ENCODE results near the gene HAP1. TPM values are rescaled to one million over a fixed set of nuclear protein-coding genes. Genes with fewer than 3 reads are reported as not detected.

The HAP1 gene
- total and polyA plus RNA-seq, 2 donors (not counting 1 experiment from before 2014, with no cell fraction given): 0.02 to 0.17 TPM

GRCh38 chr17:41772218-41772585, 37.8 kb upstream of the HAP1 start:
- Histone ChIP-seq H3K4me2 (ENCODE audit: extremely low read depth, insufficient read depth, low read length) (no peak overlapping the region), H3K9ac (ENCODE audit: insufficient read depth, low read length) (no peak overlapping the region), H3K36me3 (ENCODE audit: control insufficient read depth, insufficient read depth, low read length) (no peaks in the 10 kb centered on the region)

DNA sequence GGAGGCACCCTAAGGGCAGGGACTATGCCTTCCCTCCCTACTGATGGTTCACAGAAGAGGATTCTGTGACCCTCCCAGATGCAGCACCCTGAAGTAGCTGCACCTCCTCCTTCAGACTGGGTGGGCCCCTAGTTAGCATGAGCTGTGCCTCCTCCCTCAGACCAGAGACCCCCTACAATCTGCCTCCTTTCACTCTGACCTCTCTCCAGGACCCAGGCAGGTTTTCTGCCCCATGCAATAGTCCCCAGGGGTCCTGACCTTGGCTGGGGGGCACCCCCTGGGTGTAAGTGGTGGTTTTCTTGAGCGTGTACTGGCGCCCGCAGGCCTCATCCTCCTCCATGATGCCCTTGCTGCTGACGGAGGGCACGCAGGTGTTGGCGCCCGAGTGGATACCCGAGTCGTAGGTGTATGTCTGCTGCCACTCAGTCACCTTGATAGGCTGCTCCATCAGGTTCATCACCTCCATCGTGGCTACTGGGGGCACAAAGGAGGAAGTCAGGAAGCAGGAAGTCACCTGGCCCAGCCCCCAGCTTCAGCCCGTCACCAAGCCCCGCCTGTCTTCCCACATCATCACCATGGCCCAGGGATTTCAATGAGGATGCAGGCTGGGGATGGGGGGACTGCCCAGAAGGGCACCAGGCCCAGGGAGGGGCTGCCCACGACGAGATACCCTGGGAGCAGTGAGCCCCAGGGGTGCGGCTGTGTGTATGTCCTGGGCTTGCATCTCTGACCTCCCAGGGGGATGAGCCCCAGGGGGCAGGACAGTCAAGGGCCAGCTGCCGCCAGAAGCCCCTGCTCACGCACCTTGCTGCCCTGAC, 37.2 kb upstream of the HAP1 start:
- Histone ChIP-seq H3K27me3 (ENCODE audit: control insufficient read depth, insufficient read depth, low read length) (no peaks in the 10 kb centered on the region), H3K4me1 (ENCODE audit: control insufficient read depth, extremely low read depth, insufficient read depth, low read length) (peaks cover 7% of the 10 kb centered on the region), H2AFZ (ENCODE audit: low read length) (no peak overlapping the region), H3K36me3 (ENCODE audit: control insufficient read depth, insufficient read depth, low read length) (no peaks in the 10 kb centered on the region), H4K20me1 (ENCODE audit: control insufficient read depth, extremely low read depth, insufficient read depth, low read length) (no peaks in the 10 kb centered on the region), H3K4me2 (ENCODE audit: extremely low read depth, insufficient read depth, low read length) (no peak overlapping the region), H3K27ac (ENCODE audit: insufficient read depth, low read length) (no peak overlapping the region), H3K79me2 (ENCODE audit: control insufficient read depth, insufficient read depth, low read length) (no peaks in the 10 kb centered on the region), H3K9me3 (ENCODE audit: control insufficient read depth, insufficient read depth, low read depth, low read length) (no peaks in the 10 kb centered on the region), H3K9ac (ENCODE audit: insufficient read depth, low read length) (no peak overlapping the region), H3K4me3 (replicated peaks in 1 of 4; ENCODE audit: control extremely low read depth in 1 of 4, insufficient read depth in 1 of 4, low read depth in 3 of 4, low read length in 4 of 4) (no peak overlapping the region)
- no peak for DNase-seq (ENCODE audit: low read depth in 2 of 2)
- TF ChIP-seq, protein P1, sequence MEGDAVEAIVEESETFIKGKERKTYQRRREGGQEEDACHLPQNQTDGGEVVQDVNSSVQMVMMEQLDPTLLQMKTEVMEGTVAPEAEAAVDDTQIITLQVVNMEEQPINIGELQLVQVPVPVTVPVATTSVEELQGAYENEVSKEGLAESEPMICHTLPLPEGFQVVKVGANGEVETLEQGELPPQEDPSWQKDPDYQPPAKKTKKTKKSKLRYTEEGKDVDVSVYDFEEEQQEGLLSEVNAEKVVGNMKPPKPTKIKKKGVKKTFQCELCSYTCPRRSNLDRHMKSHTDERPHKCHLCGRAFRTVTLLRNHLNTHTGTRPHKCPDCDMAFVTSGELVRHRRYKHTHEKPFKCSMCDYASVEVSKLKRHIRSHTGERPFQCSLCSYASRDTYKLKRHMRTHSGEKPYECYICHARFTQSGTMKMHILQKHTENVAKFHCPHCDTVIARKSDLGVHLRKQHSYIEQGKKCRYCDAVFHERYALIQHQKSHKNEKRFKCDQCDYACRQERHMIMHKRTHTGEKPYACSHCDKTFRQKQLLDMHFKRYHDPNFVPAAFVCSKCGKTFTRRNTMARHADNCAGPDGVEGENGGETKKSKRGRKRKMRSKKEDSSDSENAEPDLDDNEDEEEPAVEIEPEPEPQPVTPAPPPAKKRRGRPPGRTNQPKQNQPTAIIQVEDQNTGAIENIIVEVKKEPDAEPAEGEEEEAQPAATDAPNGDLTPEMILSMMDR (conservative IDR thresholded peaks at IDR 0.05 in 1 of 2, IDR thresholded peaks at IDR 0.05 in 1 of 2; ENCODE audit: low read depth in 1 of 2, low read length in 2 of 2): no peak
- TF ChIP-seq EZH2 (IDR thresholded peaks at IDR 0.05; ENCODE audit: low read length, missing control alignments): no peak

More at GRCh38 chr17:41772218-41772585, 37.8 kb upstream of the HAP1 start:
- H3K4me3 ChIP-seq (replicated peaks in 1 of 4; ENCODE audit: control extremely low read depth in 1 of 4, insufficient read depth in 1 of 4, low read depth in 3 of 4, low read length in 4 of 4): no peak overlapping the region
- H3K4me1 ChIP-seq (ENCODE audit: control insufficient read depth, extremely low read depth, insufficient read depth, low read length): peaks cover 11% of the 10 kb centered on the region
- no peak for DNase-seq (ENCODE audit: low read depth in 2 of 2)
- H3K27me3 ChIP-seq (ENCODE audit: control insufficient read depth, insufficient read depth, low read length): no peaks in the 10 kb centered on the region
- H4K20me1 ChIP-seq (ENCODE audit: control insufficient read depth, extremely low read depth, insufficient read depth, low read length): no peaks in the 10 kb centered on the region
- no peaks in the 10 kb centered on the region for H3K9me3 ChIP-seq (ENCODE audit: control insufficient read depth, insufficient read depth, low read depth, low read length)
- no peak overlapping the region for H2AFZ ChIP-seq (ENCODE audit: low read length)
- TF ChIP-seq, protein P1 (conservative IDR thresholded peaks at IDR 0.05 in 1 of 2, IDR thresholded peaks at IDR 0.05 in 1 of 2; ENCODE audit: low read depth in 1 of 2, low read length in 2 of 2): no peak
- TF ChIP-seq EZH2 (IDR thresholded peaks at IDR 0.05; ENCODE audit: low read length, missing control alignments): no peak
- H3K27ac ChIP-seq (ENCODE audit: insufficient read depth, low read length): no peak overlapping the region
- no peaks in the 10 kb centered on the region for H3K79me2 ChIP-seq (ENCODE audit: control insufficient read depth, insufficient read depth, low read length)

DNA sequence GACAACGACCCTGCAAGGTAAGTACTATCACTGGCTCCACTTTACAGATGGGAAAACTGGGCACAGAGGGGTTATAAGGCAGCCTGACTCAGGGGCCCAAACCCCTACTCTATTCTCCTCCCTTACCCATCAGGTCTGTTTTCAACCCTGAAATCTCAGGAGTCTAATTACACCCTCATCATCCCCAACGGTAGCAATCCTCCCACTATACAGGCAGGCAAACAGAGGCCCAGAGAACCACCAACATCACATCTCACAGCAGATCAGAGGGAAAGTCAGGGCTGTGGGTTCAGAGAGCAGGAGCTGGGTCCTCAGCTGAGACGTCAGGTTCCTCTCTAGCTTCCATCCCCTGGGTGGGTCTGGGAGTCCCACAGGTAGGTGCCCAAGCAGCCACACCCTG, 35.5 kb upstream of the HAP1 start:
- H3K9ac ChIP-seq (ENCODE audit: insufficient read depth, low read length): no peak overlapping the region
- no peak for TF ChIP-seq EZH2 (IDR thresholded peaks at IDR 0.05; ENCODE audit: low read length, missing control alignments)
- TF ChIP-seq, protein P1 (conservative IDR thresholded peaks at IDR 0.05 in 1 of 2, IDR thresholded peaks at IDR 0.05 in 1 of 2; ENCODE audit: low read depth in 1 of 2, low read length in 2 of 2): no peak
- no peaks in the 10 kb centered on the region for H3K27me3 ChIP-seq (ENCODE audit: control insufficient read depth, insufficient read depth, low read length)
- H3K27ac ChIP-seq (ENCODE audit: insufficient read depth, low read length): no peak overlapping the region
- H3K79me2 ChIP-seq (ENCODE audit: control insufficient read depth, insufficient read depth, low read length): no peaks in the 10 kb centered on the region
- H3K4me3 ChIP-seq (replicated peaks in 1 of 4; ENCODE audit: control extremely low read depth in 1 of 4, insufficient read depth in 1 of 4, low read depth in 3 of 4, low read length in 4 of 4): no peak overlapping the region
- peaks cover 7% of the 10 kb centered on the region for H3K4me1 ChIP-seq (ENCODE audit: control insufficient read depth, extremely low read depth, insufficient read depth, low read length)
- no peaks in the 10 kb centered on the region for H4K20me1 ChIP-seq (ENCODE audit: control insufficient read depth, extremely low read depth, insufficient read depth, low read length)
- H2AFZ ChIP-seq (ENCODE audit: low read length): no peak overlapping the region
- H3K36me3 ChIP-seq (ENCODE audit: control insufficient read depth, insufficient read depth, low read length): no peaks in the 10 kb centered on the region
- DNase-seq (ENCODE audit: low read depth in 2 of 2): no peak
- H3K9me3 ChIP-seq (ENCODE audit: control insufficient read depth, insufficient read depth, low read depth, low read length): no peaks in the 10 kb centered on the region
- no peak overlapping the region for H3K4me2 ChIP-seq (ENCODE audit: extremely low read depth, insufficient read depth, low read length)

Measured in fibroblast of lung (primary cell).